Measurements from ENCODE around the gene DNAAF8.
"Not testable (repeated sequence)": the region's sequence is repeated elsewhere in the genome, so short reads cannot be mapped to it uniquely, and the experiment has no call there.

The DNAAF8 gene

DNA sequence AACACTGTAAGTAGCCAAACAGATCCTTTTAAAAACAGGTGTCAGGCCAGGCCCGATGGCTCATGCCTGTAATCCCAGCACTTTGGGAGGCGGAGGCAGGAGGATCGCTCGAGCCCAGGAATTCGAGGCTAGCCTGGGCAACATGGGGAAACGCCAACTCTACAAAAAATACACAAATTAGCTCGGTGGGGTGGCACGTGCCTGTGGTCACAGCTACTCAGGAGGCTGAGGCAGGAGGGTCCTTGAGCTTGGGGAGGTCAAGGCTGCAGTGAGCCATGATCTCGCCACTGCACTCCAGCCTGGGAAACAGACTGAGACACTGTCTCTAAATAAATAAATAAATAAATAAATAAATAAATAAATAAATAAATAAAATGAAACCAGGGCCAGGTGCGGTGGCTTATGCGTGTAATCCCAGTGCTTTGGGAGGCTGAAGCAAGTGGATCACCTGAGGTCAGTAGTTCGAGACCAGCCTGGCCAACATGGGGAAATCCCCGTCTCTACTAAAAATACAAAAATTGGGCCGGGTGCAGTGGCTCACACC lies 50.2 kb downstream of the DNAAF8 start:
- not testable (repeated sequence) for DNase-seq

DNA sequence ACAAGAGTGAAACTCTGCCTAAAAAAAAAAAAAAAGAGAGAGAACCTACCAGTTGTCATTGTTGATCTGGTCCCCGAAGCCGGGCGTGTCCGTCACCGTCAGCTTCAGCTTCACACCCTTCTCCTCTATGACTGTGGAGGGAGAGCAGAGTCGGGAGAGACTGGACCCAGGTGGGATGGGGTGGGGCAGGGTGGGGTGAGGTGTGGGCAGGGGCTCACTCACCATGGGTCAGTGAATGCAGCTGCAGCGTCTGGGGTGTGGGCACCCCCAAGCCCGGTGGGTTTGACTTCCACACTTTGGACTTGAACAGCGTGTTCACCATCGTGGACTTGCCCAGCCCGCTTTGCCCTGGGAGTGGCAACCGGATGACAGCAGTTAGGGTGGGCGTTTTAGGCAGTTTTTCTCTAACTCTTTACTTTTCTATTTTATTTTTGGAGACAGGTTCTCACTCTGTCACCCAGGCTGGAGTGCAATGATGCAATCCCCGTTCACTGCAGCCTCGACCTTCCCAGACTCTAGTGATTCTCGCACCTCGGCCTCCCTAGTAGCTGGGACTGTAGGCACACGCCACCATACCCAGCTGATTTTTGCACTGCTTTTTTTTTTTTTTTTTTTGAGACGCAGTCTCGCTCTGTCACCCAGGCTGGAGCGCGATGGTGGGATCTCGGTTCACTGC lies 51.6 kb downstream of the DNAAF8 start:
- DNase-seq = no peak

DNA sequence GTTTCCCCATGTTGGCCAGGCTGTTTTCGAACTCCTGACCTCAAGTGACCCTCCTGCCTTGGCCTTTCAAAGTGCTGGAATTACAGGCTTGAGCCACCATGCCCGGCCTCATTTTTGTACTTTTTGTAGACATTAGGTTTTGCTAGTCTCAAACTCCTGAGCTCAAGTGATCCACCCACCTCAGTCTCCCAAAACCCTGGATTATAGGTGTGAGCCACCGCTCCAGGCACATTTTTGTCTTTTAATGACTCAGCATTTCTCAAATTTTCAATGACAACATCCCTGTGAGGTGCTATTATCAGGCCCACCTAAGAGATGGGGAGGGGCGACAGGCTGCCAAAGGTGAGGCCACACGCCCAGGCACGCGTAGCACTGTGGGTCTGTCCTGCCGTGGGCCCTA lies 52.7 kb downstream of the DNAAF8 start:
- DNase-seq = no peak

DNA sequence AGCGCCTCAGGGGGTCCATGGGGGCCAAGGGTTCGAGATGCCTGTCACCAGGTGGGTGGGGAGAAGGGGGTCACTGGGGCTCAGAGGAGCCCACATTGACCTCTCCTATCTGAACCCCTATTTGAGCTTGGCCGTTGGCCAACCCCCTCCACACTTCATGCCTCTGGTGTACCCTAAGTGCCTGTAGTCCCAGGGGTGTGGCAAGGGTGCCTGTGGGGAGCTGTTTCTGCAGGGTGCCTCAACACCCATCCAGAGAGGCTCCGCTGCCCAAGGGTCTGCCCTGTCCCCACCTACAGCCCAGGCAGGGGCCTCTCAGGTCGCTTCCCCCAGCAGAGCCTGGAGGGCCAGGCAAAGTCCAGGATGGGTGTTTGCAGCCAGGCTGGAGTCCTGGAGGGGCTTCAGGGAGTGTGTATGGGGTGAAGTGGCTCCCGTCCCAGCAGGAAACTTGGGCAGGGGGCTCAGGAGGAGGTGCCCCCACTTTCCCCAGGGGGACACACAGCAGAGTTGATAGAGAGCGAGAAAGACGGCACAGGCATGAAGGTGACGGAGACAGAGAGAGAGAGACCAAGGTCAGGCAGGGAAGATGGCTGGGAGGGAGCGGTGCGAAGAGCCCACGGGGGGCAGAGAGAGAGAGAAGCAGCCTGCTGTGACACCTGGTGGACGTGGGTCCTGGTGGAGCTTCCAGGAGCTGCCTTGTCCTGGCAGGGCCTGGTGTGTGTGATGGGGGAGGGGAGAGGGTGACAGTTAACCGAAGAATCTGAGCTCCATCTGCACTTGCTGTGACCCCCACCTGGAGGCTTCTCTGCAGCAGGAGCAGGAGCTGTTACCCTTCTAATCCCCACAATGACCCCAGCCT lies 53.5 kb downstream of the DNAAF8 start, which contains the start of gene SEPTIN12:
TSS of gene SEPTIN12 (minus strand) at position 719 of the 856 bp plus-strand sequence. CDS start at position 19, 700 bp downstream.
- no peak for DNase-seq

DNA sequence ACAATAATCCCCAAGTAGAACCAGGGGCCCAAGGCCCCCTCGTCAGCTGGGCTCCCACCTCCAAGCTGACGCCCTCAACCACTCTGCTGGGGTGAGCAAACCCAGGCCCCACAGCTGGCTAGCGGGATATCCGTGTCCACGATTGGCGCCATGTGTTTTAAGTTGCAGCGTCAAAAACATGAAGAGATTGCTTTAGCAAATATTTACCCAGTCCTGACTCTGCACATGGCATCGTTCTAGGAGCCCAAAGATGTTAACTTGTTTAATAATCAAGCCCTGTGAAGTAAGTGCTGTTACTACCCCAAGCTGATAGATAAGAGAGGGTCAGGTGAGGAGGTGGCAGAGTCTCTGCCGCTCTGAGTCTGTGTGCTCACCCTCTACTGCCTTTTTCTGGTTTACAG lies 54.2 kb downstream of the DNAAF8 start:
- no peak for DNase-seq

DNA sequence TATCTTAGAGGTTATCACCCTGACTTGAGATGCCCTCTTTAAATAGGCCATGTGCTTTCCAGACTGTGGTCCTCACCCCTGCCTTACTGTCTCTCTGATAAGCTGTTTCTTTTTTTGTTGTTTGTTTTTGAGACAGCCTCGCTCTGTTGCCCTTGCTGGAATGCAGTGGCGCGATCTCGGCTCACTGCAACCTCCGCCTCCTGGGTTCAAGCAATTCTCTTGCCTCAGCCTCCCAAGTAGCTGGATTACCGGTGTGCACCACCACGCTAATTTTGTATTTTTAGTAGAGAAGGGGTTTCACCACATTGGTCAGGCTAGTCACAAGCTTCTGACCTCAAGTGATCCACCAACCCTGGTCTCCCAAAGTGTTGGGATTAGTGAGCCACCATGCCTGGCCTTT lies 54.6 kb downstream of the DNAAF8 start:
- DNase-seq = no peak

DNA sequence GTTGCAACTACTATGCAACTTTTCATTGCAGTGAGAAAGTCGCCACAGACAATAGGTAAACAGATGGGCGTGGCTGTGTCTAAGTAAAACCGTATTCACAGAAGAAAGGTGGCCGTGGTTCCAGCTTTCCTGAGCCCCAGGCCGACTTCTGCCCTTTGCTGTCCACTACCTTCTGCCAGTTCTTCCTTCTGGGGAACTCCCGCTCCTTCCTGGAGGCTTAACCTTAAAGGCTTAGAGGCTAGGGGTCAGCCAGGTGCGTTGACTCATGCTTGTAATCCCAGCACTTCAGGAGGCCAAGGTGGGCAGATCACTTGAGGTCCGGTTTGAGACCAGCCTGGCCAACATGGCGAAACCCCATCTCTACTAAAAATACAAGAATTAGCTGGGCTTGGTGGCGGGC lies 55.9 kb downstream of the DNAAF8 start:
- DNase-seq = no peak

DNA sequence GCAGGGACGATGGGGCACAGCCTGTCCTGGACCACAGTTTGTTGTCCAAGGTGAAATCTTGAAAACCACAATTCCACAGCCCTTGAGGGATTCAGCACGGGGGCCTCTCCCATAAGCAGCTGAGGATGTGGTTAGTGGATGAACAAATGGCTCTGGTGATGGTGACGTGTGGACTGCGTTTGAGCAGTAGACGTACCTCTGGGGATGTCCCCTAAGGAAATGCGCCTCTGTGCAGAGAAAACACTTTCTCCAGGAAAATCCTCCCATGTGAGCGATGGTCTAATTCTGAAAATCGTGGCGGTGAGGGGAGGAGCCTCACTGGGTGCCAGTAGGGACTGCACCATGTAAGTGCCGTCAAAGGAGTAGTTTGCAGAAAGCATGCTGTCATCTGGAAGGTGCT lies 56.5 kb downstream of the DNAAF8 start:
- no peak for DNase-seq

DNA sequence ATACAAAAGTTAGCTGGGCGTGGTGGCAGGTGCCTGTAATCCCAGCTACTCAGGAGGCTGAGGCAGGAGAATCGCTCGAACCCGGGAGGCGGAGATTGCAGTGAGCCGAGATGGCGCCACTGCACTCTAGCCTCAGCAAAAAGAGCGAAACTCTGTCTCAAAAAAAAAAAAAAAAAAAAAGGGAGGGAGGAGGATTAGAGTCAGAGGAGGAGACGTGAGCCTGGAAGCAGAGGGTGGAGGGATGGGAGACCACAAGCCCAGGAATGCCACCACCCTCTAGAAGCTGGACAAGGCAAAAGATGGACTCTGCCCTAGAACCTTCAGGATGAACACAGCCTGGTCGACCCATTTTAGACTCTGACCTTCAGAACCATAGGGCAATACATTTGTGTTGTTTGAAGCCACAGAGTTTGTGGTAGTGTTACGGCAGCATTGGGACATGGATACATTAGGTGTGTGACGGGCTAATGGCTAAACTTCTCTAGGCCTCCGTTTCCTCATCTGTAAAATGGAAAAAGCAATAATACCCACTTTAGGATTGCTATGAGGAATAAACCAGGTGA lies 58.7 kb downstream of the DNAAF8 start:
- DNase-seq = no peak

DNA sequence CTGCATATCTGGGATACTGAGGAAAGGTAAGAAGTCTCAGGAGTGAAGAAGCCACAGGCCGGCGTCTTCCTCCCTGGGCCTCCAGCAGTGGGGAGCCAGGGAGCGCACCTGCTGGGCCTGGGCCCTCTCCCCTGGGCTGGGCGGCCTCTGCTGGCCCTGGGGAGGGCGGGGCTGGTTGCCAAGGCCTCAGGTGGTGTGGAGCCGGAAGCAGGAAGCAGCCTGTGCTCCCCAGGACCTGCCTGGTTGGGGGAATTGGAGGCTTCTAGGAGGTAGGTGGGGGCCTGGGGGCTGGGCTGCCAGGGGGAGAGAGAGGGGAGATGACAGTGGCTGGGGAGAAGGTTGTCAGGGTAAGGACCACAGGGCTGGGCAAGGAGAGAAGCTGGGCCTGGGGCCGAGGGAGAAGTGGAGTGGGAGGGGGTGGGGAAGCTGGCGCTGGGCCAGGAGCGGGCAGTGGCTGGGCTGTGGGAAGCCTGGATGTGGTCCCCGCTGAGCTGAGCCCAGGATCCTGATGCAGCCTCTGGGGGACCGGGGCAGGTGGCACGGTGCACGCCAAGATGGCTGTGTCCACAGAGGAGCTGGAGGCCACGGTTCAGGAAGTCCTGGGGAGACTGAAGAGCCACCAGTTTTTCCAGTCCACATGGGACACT lies 61.0 kb downstream of the DNAAF8 start, which contains the start of gene SMIM22:
TSS of gene SMIM22 (plus strand) at position 189 of the 647 bp plus-strand sequence. CDS start at position 555, 366 bp downstream.
- no peak for DNase-seq

DNA sequence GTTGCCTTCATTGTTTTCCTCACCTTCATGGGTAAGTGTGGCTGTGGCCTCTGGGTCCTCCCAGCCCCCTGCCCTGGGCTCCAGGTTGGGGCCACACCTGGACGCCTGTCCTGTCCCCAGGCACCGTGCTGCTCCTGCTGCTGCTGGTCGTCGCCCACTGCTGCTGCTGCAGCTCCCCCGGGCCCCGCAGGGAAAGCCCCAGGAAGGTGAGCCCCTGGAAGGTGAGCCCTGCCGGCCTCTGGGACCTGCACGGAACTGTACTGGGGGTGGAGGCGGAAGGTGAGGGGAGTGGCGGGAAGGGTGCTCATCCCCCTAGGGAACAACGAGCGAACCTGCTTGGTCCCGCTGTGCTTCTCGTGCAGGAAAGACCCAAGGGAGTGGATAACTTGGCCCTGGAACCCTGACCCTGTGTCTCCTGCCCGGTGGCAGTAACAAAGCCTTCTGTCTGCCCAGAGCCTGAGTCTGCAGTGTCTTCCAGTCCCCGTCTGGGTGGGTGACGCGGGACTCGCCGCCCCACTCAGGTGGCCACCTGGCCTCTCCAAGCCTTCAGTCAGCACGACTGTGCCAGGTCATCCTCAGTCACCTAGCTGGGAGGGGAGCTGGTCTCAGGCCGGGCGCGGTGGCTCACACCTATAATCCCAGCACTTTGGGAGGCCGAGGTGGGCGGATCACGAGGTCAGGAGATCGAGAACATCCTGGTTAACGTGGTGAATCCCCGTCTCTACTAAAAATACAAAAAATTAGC lies 61.7 kb downstream of the DNAAF8 start:
- no peak for DNase-seq

DNA sequence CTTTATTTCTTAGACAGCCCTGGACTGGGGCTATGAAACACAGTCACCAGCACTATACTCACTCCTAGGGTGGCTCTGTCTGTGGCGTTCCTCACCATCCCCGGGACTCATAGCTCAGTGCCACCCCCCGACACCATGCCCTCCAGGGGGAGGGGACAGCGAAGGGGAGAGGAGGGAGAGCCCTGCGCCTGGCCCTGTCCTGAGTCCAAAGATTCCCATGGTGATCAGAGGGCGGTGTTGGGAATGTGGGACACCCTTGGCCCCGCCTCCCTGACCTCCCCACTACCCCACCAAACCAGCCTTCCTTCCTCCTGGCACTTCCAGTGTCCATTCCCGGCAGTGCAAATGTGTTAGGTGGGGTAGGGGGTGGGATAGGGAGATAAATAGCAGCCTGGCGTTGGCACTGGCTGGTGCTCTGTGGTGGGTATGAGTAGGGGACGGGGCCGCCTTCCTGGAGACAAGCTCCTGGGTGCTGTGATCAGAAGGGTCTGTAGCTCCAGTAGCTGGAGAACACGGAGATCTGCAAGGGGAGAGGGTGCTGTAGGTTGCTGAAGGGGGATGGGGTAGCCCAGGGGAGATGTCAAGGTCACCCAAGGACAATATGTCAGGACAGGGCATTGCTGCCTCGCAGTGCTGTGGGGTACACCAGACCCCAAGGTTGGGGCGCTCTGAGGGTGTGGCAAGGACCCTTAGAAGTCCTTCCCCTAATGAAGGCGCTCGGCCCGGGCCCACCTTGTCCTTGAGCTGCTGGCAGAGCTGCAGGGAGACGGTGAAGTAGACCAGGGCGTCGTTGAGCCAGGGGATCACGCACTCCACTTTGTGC lies 62.9 kb downstream of the DNAAF8 start:
- no peak for DNase-seq

DNA sequence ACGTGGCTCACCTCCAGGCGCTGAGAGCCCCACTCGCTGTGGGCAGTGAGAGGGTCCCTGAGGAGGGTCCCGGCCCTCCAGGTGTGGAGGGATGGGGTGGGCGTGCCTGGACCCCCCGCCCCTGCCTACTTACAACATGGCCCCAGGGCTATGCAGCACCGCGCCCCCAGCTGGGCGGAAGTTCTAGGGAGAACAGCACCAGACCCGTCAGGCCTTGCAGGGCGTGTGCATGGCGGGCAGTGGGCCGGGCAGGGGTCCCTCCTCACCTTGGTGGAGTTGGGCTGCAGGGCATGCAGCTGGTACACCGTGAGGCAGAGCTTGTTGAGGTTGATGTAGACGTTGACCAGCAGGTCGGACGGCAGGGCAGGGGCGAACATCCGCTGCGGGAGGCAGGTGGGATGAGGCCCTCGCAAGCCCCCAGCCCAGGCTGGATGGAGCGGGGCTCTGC lies 63.5 kb downstream of the DNAAF8 start:
- no peak for DNase-seq

DNA sequence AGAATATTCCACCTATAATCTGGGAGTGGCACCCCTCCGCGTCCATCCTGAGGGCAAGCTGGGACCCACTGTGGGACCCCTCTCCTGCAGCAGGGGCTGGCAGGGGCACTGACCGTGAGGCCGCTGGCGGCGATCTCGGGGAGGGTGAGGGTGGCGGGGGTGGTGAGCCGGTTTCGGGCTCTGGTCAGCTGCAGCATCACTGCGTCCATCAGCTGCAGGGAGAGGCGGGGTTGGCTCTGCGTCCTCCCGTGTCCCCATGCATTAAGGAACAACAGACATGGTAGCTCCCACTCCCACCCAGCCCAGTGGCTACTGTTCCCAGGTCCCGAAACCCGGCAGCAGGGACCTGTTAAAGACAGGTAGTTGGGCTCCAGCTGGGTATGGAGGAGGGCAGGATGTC lies 64.1 kb downstream of the DNAAF8 start:
- no peak for DNase-seq
